Activated T-cell treated with anti-CD3 and anti-CD28 coated beads for 24 hours (primary cell): Measurements from ENCODE around the gene GDA.
"Not testable (repeated sequence)": the region's sequence is repeated elsewhere in the genome, so short reads cannot be mapped to it uniquely, and the experiment has no call there.

ENCODE experiments used
- DNase-seq: peaks from one replicate; pipeline ENCODE4 v3.0.0-alpha.2; 2020; ENCODE audit warnings: low read depth

The GDA gene

GRCh38 chr9:72278959-72279358, 129.7 kb downstream of the GDA start:
- DNase-seq, result no peak

- DNase-seq, result peak; percentile 43
Observed at GRCh38 chr9:72280913-72281500, 131.8 kb downstream of the GDA start.

- no peak for DNase-seq
Observed at GRCh38 chr9:72289401-72289800, 140.2 kb downstream of the GDA start.

- no peak for DNase-seq
Observed at GRCh38 chr9:72290311-72290710, 141.1 kb downstream of the GDA start.

GRCh38 chr9:72291576-72291975, 142.3 kb downstream of the GDA start:
- DNase-seq, result not testable (repeated sequence)

GRCh38 chr9:72292256-72292682, 143.0 kb downstream of the GDA start:
- DNase-seq, result no peak

- DNase-seq, result no peak
Observed at GRCh38 chr9:72292874-72293607, 143.8 kb downstream of the GDA start.

GRCh38 chr9:72294936-72295335, 145.7 kb downstream of the GDA start:
- no peak for DNase-seq

GRCh38 chr9:72297516-72297915, 148.3 kb downstream of the GDA start:
- DNase-seq, result no peak

GRCh38 chr9:72299017-72299603, 149.9 kb downstream of the GDA start:
- no peak for DNase-seq

GRCh38 chr9:72300873-72301272, 151.6 kb downstream of the GDA start:
- DNase-seq, result no peak
